Gastrocnemius medialis (tissue), 4 donors: ENCODE measurements around the gene ANKRD11.

Experiments
- CTCF ChIP-seq, 5 experiments: fragments of 450-650 bp in 3 of 5; fragments of 200-600 bp in 2 of 5; sonication (generic) in 2 of 5; IDR thresholded peaks in 4 of 5; conservative IDR thresholded peaks in 1 of 5; 1 replicate in 4 of 5; 2 replicates in 1 of 5; pipeline ENCODE4 v1.5.1; 2016 to 2019; ENCODE audit warnings: antibody characterized with exemption in 5 of 5, mild to moderate bottlenecking in 3 of 5, moderate library complexity in 3 of 5
- POLR2A ChIP-seq, 2 donors: fragments of 450-650 bp; IDR thresholded peaks; one replicate each; pipeline ENCODE4 v1.6.1; 2017; ENCODE audit warnings: antibody characterized with exemption in 2 of 2, mild to moderate bottlenecking in 2 of 2, moderate library complexity in 2 of 2

- TF ChIP-seq POLR2A (IDR thresholded peaks at IDR 0.05) (no peak), CTCF (IDR thresholded peaks at IDR 0.05 in 4 of 5, conservative IDR thresholded peaks at IDR 0.05 in 1 of 5) (no peak)
Measured at GRCh38 chr16:89349947-89350633, 140.3 kb downstream of the ANKRD11 start.
